IPS DF 4.7 (cell line): Measurements from ENCODE around the gene SETD5.
"Not testable (repeated sequence)": the region's sequence is repeated elsewhere in the genome, so short reads cannot be mapped to it uniquely, and the experiment has no call there.

Source experiments
- DNase-seq: peaks from one replicate; pipeline ENCODE4 v3.0.0-alpha.2; 2013; ENCODE audit warnings: low spot score; ENCODE audit errors: extremely low read depth

Gene SETD5

GRCh38 chr3:9455596-9456131, 58.2 kb downstream of the SETD5 start:
- DNase-seq, result no peak

GRCh38 chr3:9467451-9467850, 70.0 kb downstream of the SETD5 start:
- DNase-seq, result no peak

DNA sequence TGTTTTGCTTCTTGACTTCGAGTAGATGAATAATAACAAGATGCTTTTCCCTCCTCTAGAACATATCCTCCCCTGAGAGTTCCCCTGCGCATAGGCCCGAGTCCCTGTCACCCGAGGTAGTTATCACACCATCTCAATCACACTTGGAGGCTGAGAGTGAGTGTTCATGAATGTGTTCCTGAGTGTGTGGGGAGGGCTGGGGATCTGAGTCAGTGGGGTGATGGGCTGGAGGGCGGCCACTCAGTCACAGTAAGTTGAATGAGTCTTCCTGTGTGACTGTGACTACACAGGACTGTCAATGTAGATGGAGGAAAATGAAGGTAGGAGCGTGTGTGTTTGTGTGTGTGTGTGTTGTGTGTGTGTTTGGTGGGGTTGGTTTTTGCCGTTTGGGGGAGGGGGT, 71.0 kb downstream of the SETD5 start:
- DNase-seq, result no peak

GRCh38 chr3:9469986-9470385, 72.6 kb downstream of the SETD5 start:
- no peak for DNase-seq

GRCh38 chr3:9473496-9474065, 76.2 kb downstream of the SETD5 start:
- DNase-seq, result no peak

- no peak for DNase-seq
These were observed 77.1 kb downstream of the SETD5 start for GRCh38 chr3:9474482-9474881.

DNA sequence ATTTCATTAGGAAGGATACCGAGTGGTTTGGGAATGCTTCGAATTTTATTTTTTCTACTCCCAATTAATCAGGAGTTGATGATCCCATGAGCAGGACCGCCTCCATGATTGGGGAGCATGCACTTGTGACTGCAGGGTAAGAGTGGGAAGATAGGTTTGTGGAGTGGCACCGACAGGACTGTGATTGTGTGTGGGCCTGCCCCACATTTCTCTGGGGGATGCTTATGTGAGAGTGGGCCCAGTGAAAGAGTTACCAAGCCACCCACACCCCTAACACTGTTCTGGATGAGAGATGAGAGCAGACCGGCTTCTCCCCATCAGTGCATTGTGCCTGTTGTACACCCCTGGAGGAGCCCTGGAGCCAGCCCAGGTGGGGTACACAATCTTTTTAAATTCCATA, 79.5 kb downstream of the SETD5 start:
- no peak for DNase-seq

- DNase-seq, result no peak
These were observed 82.8 kb downstream of the SETD5 start for GRCh38 chr3:9480265-9480664.

- no peak for DNase-seq
These were observed 87.8 kb downstream of the SETD5 start for GRCh38 chr3:9485248-9485647.

GRCh38 chr3:9491506-9491905, 94.1 kb downstream of the SETD5 start:
- no peak for DNase-seq

GRCh38 chr3:9494036-9494435, 96.6 kb downstream of the SETD5 start:
- DNase-seq, result not testable (repeated sequence)

GRCh38 chr3:9496893-9497292, 99.5 kb downstream of the SETD5 start:
- no peak for DNase-seq

DNA sequence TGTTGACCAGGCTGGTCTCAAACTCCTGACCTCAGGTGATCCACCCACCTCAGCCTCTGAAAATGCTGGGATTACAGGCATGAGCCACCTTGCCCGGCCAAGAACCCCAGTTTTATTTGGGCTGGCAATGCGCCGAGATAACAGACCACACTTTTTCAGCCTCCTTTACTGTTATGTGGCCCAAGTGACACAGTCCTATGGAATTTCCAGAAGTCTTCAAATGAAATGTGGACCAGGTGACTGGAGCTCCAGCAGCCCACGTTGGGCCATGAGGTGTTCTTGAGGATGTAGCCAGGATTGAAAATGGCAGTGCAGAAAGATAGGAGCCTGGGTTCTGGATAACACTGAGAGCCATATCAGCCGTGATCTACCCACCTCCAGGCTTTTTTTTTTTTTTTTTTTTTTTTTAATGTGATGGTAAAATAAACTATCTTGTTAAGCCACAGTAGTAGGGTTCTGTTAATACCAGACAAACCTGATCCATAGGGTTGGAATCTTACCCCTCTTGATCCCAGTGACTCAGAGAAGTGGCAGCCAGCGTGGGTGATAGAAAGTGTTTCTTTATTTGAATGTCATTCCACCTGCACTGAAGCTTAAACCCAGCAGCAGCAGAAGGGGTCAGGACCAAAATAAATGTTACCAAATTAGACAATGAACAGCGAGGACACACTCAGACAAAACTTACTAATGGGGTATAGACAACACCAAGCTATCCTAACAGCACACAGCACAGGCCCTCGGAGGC, 100.6 kb downstream of the SETD5 start:
- no peak for DNase-seq

- no peak for DNase-seq
These were observed 101.4 kb downstream of the SETD5 start for GRCh38 chr3:9498781-9499180.

GRCh38 chr3:9499455-9500107, 102.2 kb downstream of the SETD5 start:
- no peak for DNase-seq

DNA sequence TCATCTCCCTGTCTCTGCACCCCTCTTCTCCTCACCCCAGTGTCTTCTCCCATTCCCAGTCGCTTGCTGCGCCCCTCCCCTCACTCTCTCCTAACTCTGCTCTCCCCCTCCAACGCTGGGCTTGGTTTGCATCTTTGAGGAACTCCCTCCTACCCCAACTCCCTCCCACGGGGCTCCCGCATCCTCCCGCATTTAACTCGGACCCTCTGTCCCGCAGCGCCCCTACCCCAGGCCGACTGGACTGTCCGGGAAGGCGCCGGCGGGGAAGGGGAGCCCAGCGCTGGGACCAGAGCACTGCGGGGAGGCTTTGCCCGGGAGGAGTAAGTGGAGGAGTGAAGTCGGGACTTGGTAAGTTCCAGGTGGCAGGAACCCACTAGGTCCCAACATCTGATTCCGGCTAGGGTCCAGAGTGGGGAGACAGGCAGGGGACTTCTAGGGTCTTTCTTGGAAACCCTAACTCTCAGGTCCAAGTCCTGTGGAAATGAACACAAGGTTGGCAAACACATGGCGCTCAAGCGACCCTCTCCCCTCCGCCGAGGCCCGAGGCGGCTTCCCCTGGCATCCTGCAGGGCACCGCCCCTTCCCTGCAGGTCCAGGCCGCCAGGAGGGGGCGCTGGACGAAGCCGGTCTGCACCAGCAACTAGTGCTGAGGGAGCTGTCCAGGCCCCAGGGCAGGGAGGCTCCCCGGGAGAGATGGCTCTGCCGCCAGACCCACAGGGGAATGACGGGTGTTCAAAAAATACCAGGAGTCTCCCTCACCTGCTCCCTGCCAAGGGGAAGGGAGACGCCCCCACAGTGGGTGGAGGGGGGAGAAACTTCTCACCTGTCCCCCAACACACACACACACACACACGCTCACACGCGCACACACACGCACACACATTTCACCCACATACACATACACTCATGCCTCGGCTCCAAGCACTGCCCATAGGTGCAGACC, 103.0 kb downstream of the SETD5 start:
- DNase-seq, result no peak

DNA sequence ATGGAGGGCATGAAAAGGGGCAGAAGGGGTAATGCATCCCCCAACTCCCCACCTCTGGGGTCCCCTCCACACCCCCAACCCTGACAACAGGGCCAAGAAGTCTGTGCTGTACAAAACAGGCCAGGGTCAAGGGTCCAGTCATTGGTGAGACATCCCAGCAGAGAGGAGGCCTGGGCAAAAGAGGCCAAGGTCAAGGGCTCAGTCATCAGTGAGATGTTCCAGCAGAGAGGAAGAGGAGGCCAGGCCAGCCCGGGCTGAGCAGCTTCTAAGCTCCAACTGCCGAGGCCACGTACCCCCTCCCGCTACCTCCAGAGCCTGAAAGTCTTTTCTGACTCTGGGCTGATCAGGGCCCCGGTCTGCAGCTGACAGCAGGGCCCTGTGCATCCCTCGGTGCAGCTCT, 103.8 kb downstream of the SETD5 start:
- no peak for DNase-seq

DNA sequence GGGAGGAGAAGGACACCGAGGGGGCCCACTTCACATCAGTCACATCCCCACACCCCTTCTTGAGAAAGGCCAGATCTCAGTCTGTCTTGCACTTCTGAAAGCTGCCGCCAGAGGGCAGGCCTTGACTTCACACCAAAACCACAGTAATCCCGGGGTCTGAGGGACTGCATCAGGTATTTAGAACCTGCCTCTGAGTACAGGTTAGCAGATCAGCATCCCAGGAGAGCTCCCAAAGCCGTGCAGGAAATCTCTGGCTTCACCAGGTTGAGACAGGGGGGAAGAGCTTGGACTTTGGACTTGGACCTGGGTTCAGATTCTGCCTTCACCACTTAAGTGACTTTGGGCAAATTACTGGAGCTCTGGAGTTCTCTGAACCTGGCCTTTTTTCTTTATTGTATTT, 105.9 kb downstream of the SETD5 start:
- peak; percentile 81 for DNase-seq

DNA sequence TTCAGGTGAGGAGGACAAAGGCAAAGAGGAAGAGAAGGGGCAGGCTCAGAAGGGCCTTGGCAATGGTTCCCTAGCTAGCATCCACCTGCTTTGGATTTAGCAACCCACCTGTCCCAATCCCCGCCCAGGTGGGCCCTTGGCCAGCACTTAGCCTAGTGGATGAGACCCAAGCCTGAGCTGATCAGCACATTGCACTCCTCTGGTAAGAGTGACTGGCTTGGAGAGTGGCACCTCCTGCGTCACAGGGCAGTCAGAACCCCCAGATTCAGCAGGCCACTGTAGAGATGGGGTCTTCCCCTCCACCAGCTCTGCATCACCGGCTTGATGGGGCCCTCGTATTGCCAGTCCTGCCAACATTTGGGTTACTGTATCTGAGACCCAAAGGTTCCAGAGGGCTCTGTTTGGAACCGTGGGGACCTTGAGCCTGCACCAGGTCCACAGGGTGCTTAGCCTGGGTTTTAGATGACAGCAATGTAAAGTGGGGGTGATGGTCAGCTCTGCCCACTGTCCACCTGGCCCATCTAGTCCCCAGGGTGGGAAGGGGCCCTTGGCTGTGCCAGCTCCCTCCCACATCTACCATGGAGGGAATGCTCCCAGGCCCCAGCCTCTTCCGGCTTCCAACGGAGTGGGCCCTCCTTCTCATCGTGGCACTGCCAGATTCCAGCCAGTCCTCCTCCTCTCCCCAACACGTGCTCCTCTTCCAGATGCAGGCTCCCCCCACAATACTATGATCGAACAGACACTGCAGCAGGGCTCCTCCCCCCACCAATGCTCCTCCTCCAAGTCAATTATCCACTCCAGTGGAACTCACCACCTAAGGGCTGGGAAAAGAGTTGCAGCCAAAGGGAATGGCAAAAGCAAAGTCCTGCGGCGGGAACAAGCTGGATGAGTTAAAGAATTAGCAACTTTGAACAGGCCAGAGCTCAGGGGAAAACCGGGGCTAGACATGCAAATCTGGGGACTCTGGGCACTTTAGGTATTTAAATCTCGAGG, 110.5 kb downstream of the SETD5 start:
- DNase-seq, result no peak

- no peak for DNase-seq
These were observed 111.4 kb downstream of the SETD5 start for GRCh38 chr3:9508781-9509180.
